KMS-11 (cell line): ENCODE results near the gene ICOSLG.
"Not testable (repeated sequence)": the region's sequence is repeated elsewhere in the genome, so short reads cannot be mapped to it uniquely, and the experiment has no call there.

Source experiments
- H2AFZ ChIP-seq: fragments of 200-600 bp; sonication (generic); 2 replicates; pipeline ENCODE4 v1.6.1; 2016; ENCODE audit warnings: antibody characterized with exemption, mixed run types, low read depth
- H3K27ac ChIP-seq: fragments of 200-600 bp; sonication (generic); 2 replicates; pipeline ENCODE4 v1.6.1; 2016; ENCODE audit warnings: mild to moderate bottlenecking, mixed run types
- H3K27me3 ChIP-seq: fragments of 200-600 bp; sonication (generic); 2 replicates; pipeline ENCODE4 v1.6.1; 2017; ENCODE audit warnings: mild to moderate bottlenecking, low read depth, mixed run types, moderate library complexity; ENCODE audit not compliant: insufficient read depth
- H3K36me3 ChIP-seq: fragments of 200-600 bp; sonication (generic); 2 replicates; pipeline ENCODE4 v1.6.1; 2017; ENCODE audit warnings: mild to moderate bottlenecking, mixed run types; ENCODE audit not compliant: insufficient read depth
- H3K4me1 ChIP-seq: fragments of 200-600 bp; sonication (generic); 2 replicates; pipeline ENCODE4 v1.6.1; 2016; ENCODE audit warnings: mild to moderate bottlenecking, low read depth, mixed run types; ENCODE audit not compliant: poor library complexity, severe bottlenecking
- H3K4me2 ChIP-seq: fragments of 200-600 bp; sonication (generic); 2 replicates; pipeline ENCODE4 v1.7.0; 2016; ENCODE audit warnings: mild to moderate bottlenecking, mixed run types
- H3K4me3 ChIP-seq: fragments of 200-600 bp; sonication (generic); IDR thresholded peaks from 2 replicates; pipeline ENCODE4 v1.6.1; 2017; ENCODE audit warnings: low read depth, low read length, mixed read lengths; ENCODE audit not compliant: insufficient read depth
- H3K79me2 ChIP-seq: fragments of 200-600 bp; sonication (generic); 2 replicates; pipeline ENCODE4 v1.6.1; 2016; ENCODE audit warnings: low read depth, mixed run types; ENCODE audit not compliant: insufficient read depth
- H3K9ac ChIP-seq: fragments of 200-600 bp; sonication (generic); 2 replicates; pipeline ENCODE4 v1.6.1; 2016; ENCODE audit warnings: mild to moderate bottlenecking, mixed run types
- H4K20me1 ChIP-seq: fragments of 200-600 bp; sonication (generic); 2 replicates; pipeline ENCODE4 v1.6.1; 2016; ENCODE audit warnings: mild to moderate bottlenecking, mixed run types; ENCODE audit not compliant: insufficient read depth
- CTCF ChIP-seq: fragments of 200-600 bp; sonication (generic); conservative IDR thresholded peaks from 2 replicates; pipeline ENCODE4 v1.6.1; 2017; ENCODE audit warnings: low read depth, mild to moderate bottlenecking, antibody characterized with exemption, low read length, moderate library complexity, mixed read lengths

Gene ICOSLG

GRCh38 chr21:44207860-44208646 is 32.7 kb downstream of the ICOSLG start:
- H3K36me3 ChIP-seq, H2AFZ ChIP-seq, H3K4me1 ChIP-seq: not testable (repeated sequence)

GRCh38 chr21:44206698-44207676 is 33.8 kb downstream of the ICOSLG start:
- H3K4me1 ChIP-seq, H3K4me2 ChIP-seq, H3K4me3 ChIP-seq, H3K79me2 ChIP-seq, H3K36me3 ChIP-seq, H3K27ac ChIP-seq, H3K9ac ChIP-seq, H3K27me3 ChIP-seq, H2AFZ ChIP-seq, H4K20me1 ChIP-seq: not testable (repeated sequence)

More at GRCh38 chr21:44207860-44208646, 32.7 kb downstream of the ICOSLG start:
- not testable (repeated sequence) for H3K27ac ChIP-seq, H3K79me2 ChIP-seq, H3K9ac ChIP-seq, H4K20me1 ChIP-seq, H3K4me2 ChIP-seq, H3K4me3 ChIP-seq, H3K27me3 ChIP-seq

- not testable (repeated sequence) for H3K4me2 ChIP-seq, H3K27me3 ChIP-seq, H4K20me1 ChIP-seq, H3K36me3 ChIP-seq, H3K9ac ChIP-seq, H2AFZ ChIP-seq, H3K4me3 ChIP-seq, H3K27ac ChIP-seq, H3K79me2 ChIP-seq, H3K4me1 ChIP-seq
These were observed 34.6 kb downstream of the ICOSLG start for GRCh38 chr21:44206187-44206586.

GRCh38 chr21:44202590-44203299 is 38.0 kb downstream of the ICOSLG start:
- H3K4me1 ChIP-seq, H3K4me3 ChIP-seq, H3K27me3 ChIP-seq, H2AFZ ChIP-seq, H3K27ac ChIP-seq, H4K20me1 ChIP-seq, H3K9ac ChIP-seq, H3K4me2 ChIP-seq, H3K36me3 ChIP-seq, H3K79me2 ChIP-seq: not testable (repeated sequence)

- not testable (repeated sequence) for H3K27me3 ChIP-seq, H3K79me2 ChIP-seq, H4K20me1 ChIP-seq, H3K4me1 ChIP-seq, H3K9ac ChIP-seq, H2AFZ ChIP-seq, H3K36me3 ChIP-seq, H3K4me2 ChIP-seq, H3K27ac ChIP-seq, H3K4me3 ChIP-seq
These were observed 40.7 kb downstream of the ICOSLG start for GRCh38 chr21:44199997-44200396.

- Histone ChIP-seq H3K9ac (no peak overlapping the region), H2AFZ (no peak overlapping the region), H3K36me3 (no peaks in the 10 kb centered on the region), H3K4me3 (no peak overlapping the region), H4K20me1 (no peaks in the 10 kb centered on the region), H3K4me2 (no peak overlapping the region), H3K4me1 (no peaks in the 10 kb centered on the region), H3K79me2 (no peaks in the 10 kb centered on the region), H3K27me3 (no peaks in the 10 kb centered on the region), H3K27ac (no peak overlapping the region)
- TF ChIP-seq CTCF: no peak
These were observed 41.3 kb downstream of the ICOSLG start for GRCh38 chr21:44199448-44199847.

- H3K9ac ChIP-seq, H3K27me3 ChIP-seq, H3K36me3 ChIP-seq, H3K27ac ChIP-seq, H4K20me1 ChIP-seq, H3K79me2 ChIP-seq, H3K4me2 ChIP-seq, H3K4me1 ChIP-seq, H2AFZ ChIP-seq, H3K4me3 ChIP-seq: not testable (repeated sequence)
These were observed 43.6 kb downstream of the ICOSLG start for GRCh38 chr21:44197156-44197516.

- H3K4me1 ChIP-seq, H3K4me2 ChIP-seq, H4K20me1 ChIP-seq, H3K27ac ChIP-seq, H3K36me3 ChIP-seq, H3K4me3 ChIP-seq, H2AFZ ChIP-seq, H3K79me2 ChIP-seq, H3K9ac ChIP-seq, H3K27me3 ChIP-seq: not testable (repeated sequence)
These were observed 44.3 kb downstream of the ICOSLG start for GRCh38 chr21:44196212-44197155.
